ENCODE measurements around the gene PDPK1. TPM values are rescaled to one million over a fixed set of nuclear protein-coding genes. Genes with fewer than 3 reads are reported as not detected.

The PDPK1 gene
- 27.7 and 32.4 TPM in 2 replicates for polyA plus RNA-seq (2011; rRNA removed)
- 19.9 and 23.4 TPM in 2 replicates for polyA minus RNA-seq (2011; rRNA and poly(A)+ RNA removed)

GRCh38 chr16:2537451-2538379, at the start of gene PDPK1:
Gene PDPK1, plus strand, starts transcription at chr16:2538021. Its CDS starts 92 bp downstream, at chr16:2538113.
- TF ChIP-seq CTCF (IDR thresholded peaks at IDR 0.05; ENCODE audit: low read depth, low read length), result no peak
- H3K9me3 ChIP-seq (ENCODE audit: control insufficient read depth, insufficient read depth, low read length), result peaks cover 7% of the 10 kb centered on the region; the same call in 1 of the 2 replicates
- H3K4me3 ChIP-seq (ENCODE audit: low read depth, low read length), result peak within 1 kb of the TSS; percentile 75
- ChIA-PET CTCF (no interaction called here), POLR2A (interaction anchor here (0.6 to 0.7 kb wide), 3 partner anchors 8 to 31 kb away, joined by 3 to 4 read pairs (median 3); partner anchors contain the start of gene ATP6V0C)
- H3K27me3 ChIP-seq (ENCODE audit: control insufficient read depth, insufficient read depth, low read length), result no peaks in the 10 kb centered on the region
- no peak within 1 kb of the TSS for H3K27ac ChIP-seq (ENCODE audit: low read depth, low read length)
- DNase-seq (ENCODE audit: low read depth, low spot score), result peak; percentile 78

DNA sequence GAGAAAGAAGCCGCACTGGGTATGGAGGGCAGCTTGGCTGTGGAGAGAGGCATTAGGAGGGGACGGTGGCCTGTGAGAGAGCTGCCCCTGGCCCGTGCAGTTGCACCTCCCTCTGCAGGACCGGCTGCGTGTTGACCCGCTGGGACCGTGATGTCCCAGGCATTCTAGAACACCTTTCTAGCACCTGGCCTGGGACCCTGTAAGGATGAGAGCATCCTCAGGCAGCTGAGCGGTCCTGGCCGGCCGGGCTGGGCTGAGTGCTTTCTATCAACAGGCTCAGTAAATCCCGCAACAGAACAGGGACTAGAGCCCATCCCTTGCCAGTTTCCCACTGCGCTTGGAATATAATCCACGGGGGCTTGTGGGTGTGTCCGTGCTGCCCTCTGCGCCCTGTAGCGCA, 48.2 kb upstream of the PDPK1 start:
- Histone ChIP-seq H3K4me3 (ENCODE audit: low read depth, low read length) (no peak overlapping the region), H3K27ac (ENCODE audit: low read depth, low read length) (no peak overlapping the region), H3K9me3 (ENCODE audit: control insufficient read depth, insufficient read depth, low read length) (no peaks in the 10 kb centered on the region), H3K27me3 (ENCODE audit: control insufficient read depth, insufficient read depth, low read length) (no peaks in the 10 kb centered on the region)
- DNase-seq (ENCODE audit: low read depth, low spot score), result no peak
- ChIA-PET POLR2A (no interaction called here), CTCF (interaction anchor here (4.0 kb wide), 1 partner anchor 11 kb away, joined by 23 read pairs; no protein-coding TSS in a partner anchor)
- no peak for TF ChIP-seq CTCF (IDR thresholded peaks at IDR 0.05; ENCODE audit: low read depth, low read length)

DNA sequence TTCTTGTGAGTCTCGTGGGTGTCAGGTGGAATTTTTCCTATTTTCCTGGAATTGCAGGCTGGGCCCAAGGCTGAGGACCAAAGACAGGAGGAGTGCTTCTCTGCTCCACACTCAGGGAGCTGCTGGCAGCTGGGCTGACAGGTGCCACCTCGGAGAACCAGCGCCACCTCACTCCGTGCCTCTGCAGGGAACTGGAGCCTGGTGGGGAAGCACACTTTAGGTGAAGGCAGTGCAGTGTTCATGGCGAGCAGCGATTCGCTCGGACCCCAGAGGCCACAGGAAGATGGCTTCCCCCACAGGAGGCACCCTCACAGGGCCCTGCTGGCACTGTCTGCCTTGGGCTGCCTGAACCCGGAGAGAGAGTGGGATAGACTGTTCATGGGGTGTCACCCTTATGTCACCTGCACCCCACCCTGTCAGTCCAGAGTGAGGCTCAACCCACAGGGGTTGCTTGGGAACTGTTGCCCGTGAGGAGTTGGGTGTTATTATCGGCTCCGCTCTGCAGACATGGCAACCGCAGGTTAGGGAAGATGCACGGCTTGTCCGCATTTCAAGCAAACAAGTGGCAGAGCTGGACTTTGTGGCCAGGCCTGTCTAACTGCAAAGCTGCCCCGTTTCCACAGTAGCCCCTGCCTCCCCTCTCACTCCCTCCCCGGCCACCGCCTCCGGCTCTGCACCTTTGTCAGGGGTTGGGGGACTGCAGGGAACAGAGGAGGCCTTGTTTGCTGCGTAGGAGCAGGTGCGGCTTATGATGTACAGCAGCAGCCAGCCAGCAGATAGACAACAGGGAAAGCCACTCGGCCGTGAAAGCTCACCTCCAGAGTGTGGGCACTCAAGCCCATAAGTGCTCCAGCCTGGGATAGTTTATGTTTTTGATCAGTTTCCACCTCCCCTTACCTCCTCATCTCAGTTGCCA, 47.4 kb upstream of the PDPK1 start:
- DNase-seq (ENCODE audit: low read depth, low spot score), result no peak
- no peaks in the 10 kb centered on the region for H3K9me3 ChIP-seq (ENCODE audit: control insufficient read depth, insufficient read depth, low read length)
- no peak overlapping the region for H3K27ac ChIP-seq (ENCODE audit: low read depth, low read length)
- no peak overlapping the region for H3K4me3 ChIP-seq (ENCODE audit: low read depth, low read length)
- no peak for TF ChIP-seq CTCF (IDR thresholded peaks at IDR 0.05; ENCODE audit: low read depth, low read length)
- CTCF ChIA-PET, result interaction anchor here (4.0 kb wide), 1 partner anchor 11 kb away, joined by 23 read pairs; no protein-coding TSS in a partner anchor
- no peaks in the 10 kb centered on the region for H3K27me3 ChIP-seq (ENCODE audit: control insufficient read depth, insufficient read depth, low read length)
- POLR2A ChIA-PET, result no interaction called here

GRCh38 chr16:2492292-2492691, 45.5 kb upstream of the PDPK1 start:
- CTCF ChIA-PET, result interaction anchor here (0.8 kb wide), 1 partner anchor 9 kb away, joined by 3 read pairs; no protein-coding TSS in a partner anchor

More at GRCh38 chr16:2492292-2492691, 45.5 kb upstream of the PDPK1 start:
- POLR2A ChIA-PET, result no interaction called here
- DNase-seq (ENCODE audit: low read depth, low spot score), result no peak
- no peak for TF ChIP-seq CTCF (IDR thresholded peaks at IDR 0.05; ENCODE audit: low read depth, low read length)
- Histone ChIP-seq H3K27me3 (ENCODE audit: control insufficient read depth, insufficient read depth, low read length) (no peaks in the 10 kb centered on the region), H3K27ac (ENCODE audit: low read depth, low read length) (no peak overlapping the region), H3K4me3 (ENCODE audit: low read depth, low read length) (no peak overlapping the region), H3K9me3 (ENCODE audit: control insufficient read depth, insufficient read depth, low read length) (no peaks in the 10 kb centered on the region; the same call in 1 of the 2 replicates)

Measured in AG04450 (cell line).